GM10248 (cell line): ENCODE results near the gene CBX4.

Experiments used
- CTCF ChIA-PET: fragments of 300-600 bp; sonication (Branson Sonifier 250); formaldehyde crosslinking; extraction: SDS; loops from one replicate; lab custom pipeline; 2021; ENCODE audit warnings: antibody characterized with exemption; lab: Yijun Ruan, JAX
- POLR2A ChIA-PET: fragments of 350-650 bp; sonication (Branson Sonifier 250); formaldehyde crosslinking; extraction: SDS; loops from one replicate; lab custom pipeline; 2020; ENCODE audit warnings: antibody characterized with exemption; lab: Yijun Ruan, JAX
- DNase-seq: peaks from one replicate; pipeline ENCODE4 v3.0.0; 2012; ENCODE audit errors: extremely low spot score
- TF ChIP-seq, protein P1 (sequence below): IDR thresholded peaks from 2 replicates; pipeline ENCODE4 v1.5.1; 2012; ENCODE audit warnings: mild to moderate bottlenecking, low read depth; ENCODE audit errors: extremely low read depth, missing control alignments, control extremely low read depth

The CBX4 gene

DNA sequence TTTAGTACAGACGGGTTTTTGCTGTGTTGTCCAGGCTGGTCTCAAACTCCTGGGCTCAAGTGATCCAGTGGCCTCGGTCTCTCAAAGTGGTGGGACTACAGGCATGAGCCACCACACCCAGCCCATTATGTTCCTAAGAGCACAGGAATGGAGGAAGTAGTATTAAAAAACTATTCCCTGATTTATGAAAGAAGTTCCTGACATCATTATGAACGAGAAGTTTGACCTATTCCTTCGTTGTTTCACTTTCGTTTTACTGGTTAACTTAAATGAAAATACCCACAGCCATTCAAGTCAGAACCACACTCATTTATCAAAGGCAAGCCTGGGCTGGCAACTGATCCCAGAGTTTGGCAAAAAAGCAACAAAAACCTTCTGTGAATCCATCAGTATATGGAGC lies 13.5 kb upstream of the CBX4 start:
- CTCF ChIA-PET: interaction anchor here (1.6 kb wide), 1 partner anchor 13 kb away, joined by 8 read pairs; the partner anchor contains the start of gene CBX4
- TF ChIP-seq, protein P1, sequence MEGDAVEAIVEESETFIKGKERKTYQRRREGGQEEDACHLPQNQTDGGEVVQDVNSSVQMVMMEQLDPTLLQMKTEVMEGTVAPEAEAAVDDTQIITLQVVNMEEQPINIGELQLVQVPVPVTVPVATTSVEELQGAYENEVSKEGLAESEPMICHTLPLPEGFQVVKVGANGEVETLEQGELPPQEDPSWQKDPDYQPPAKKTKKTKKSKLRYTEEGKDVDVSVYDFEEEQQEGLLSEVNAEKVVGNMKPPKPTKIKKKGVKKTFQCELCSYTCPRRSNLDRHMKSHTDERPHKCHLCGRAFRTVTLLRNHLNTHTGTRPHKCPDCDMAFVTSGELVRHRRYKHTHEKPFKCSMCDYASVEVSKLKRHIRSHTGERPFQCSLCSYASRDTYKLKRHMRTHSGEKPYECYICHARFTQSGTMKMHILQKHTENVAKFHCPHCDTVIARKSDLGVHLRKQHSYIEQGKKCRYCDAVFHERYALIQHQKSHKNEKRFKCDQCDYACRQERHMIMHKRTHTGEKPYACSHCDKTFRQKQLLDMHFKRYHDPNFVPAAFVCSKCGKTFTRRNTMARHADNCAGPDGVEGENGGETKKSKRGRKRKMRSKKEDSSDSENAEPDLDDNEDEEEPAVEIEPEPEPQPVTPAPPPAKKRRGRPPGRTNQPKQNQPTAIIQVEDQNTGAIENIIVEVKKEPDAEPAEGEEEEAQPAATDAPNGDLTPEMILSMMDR: no peak
- POLR2A ChIA-PET: no interaction called here
- no peak for DNase-seq

DNA sequence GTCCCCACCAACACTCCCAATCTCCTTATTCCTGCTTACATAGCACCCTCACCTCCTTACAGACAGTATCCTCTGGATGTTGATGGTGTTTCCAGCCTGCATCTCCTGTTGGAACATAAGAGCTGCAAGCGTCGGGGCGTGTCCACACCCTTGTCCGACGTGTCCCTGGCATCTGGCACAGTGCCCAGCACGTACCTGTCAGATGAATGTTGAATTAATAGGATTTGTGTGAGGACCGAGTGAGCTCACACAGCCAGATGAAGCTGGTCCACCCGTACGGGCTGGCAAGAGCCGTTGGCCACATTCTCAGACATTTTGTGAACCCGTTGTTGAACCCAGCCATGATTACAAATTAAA lies 12.2 kb upstream of the CBX4 start:
- DNase-seq: no peak
- ChIA-PET CTCF (interaction anchor here (1.0 to 1.2 kb wide), 3 partner anchors 12 to 106 kb away, joined by 3 to 5 read pairs (median 4); partner anchors contain the start of gene CBX4), POLR2A (interaction anchor here (1.0 kb wide), 1 partner anchor 13 kb away, joined by 3 read pairs; no protein-coding TSS in a partner anchor)
- TF ChIP-seq, protein P1: no peak

DNA sequence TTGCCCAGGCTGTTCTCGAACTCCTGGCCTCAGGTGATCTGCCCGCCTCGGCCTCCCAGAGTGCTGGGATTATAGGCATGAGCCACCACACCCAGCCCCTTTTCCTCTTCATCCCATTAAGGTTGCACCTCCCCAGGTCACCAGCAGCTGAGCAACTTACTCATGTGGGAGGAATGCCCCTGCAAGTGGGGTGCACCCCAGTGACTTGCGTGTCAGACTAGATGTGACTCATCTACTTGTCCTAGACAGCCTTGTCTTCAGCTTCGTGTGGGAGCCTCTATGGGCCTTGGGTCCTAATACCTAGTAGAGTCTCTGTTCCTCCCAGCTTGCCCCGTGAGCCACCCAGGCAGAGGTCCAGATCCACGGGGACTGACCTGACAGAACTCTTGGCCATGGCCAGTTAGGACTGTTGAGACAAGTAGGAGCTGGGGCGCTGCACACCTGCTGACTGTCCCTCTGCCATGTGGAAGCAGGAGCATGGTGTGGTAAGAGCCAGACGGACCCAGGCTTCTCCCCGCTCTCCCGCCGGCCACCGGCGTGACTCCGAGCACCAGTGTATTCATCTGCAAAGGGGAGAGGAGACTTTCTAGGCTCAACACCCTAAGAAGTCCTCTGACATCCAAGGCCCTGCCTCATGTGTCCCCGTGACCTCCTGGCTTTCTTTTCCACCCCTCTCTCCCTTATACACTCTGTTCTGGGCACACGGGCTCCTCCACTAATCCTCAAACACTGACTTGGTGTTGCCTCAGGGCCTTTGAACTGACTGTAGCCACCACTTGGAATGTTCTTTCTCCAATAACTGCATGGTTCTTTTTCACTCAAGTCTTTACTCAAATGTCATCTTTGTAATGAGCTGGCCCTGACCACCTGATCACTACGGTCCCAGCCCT lies 11.6 kb upstream of the CBX4 start:
- ChIA-PET CTCF (interaction anchor here (1.0 to 1.2 kb wide), 4 partner anchors 11 to 105 kb away, joined by 3 to 5 read pairs (median 4); partner anchors contain the start of gene CBX4), POLR2A (interaction anchor here (1.0 kb wide), 1 partner anchor 12 kb away, joined by 3 read pairs; no protein-coding TSS in a partner anchor)
- no peak for DNase-seq
- TF ChIP-seq, protein P1: no peak

DNA sequence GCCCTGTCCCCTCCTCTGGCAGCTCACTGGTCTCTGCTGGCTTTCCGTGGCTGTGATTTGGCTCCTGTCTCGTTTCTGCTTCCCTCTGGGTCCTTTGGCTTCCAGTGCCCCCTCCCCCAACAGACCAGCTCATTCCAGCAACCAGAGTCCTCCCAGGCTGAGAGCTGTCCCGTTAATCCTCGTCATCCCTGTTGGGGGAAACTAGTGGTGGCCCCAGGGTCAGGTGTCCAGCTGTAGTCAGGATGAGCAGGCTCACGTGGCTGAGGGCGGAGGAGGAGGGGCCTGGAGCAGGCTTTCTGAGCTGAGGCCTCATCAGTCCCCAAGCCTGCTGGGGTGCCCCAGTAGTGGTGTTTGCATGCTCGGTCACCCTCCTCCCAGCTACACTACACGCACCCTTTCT lies 10.7 kb upstream of the CBX4 start:
- CTCF ChIA-PET: interaction anchor here (0.8 to 1.0 kb wide), 2 partner anchors 15 to 23 kb away, joined by 3 read pairs; no protein-coding TSS in a partner anchor
- POLR2A ChIA-PET: interaction anchor here (1.1 kb wide), 1 partner anchor 11 kb away, joined by 6 read pairs; the partner anchor contains the start of gene CBX4
- TF ChIP-seq, protein P1: no peak
- no peak for DNase-seq

DNA sequence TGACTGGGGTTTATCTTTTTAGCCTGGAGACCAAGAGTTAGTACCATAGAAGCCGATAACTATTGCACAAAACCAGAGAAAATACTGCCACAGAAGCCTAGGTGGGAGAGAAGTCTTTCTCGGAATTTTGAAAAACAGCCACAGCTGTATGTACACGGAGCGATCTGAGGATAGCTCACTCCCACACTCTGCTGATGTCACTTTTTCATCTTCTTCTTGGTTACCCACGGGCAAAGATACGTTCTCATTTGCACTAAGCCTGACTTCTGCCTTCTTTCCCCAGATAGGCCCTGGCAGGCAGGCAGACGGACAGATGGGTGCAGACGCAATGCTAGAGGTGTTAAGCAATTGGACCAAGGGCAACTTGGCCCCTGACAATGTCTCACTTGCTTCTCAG lies 9.1 kb upstream of the CBX4 start:
- CTCF ChIA-PET: interaction anchor here (1.3 to 1.8 kb wide), 3 partner anchors 9 to 37 kb away, joined by 3 to 4 read pairs (median 3); no protein-coding TSS in a partner anchor
- TF ChIP-seq, protein P1: no peak

DNA sequence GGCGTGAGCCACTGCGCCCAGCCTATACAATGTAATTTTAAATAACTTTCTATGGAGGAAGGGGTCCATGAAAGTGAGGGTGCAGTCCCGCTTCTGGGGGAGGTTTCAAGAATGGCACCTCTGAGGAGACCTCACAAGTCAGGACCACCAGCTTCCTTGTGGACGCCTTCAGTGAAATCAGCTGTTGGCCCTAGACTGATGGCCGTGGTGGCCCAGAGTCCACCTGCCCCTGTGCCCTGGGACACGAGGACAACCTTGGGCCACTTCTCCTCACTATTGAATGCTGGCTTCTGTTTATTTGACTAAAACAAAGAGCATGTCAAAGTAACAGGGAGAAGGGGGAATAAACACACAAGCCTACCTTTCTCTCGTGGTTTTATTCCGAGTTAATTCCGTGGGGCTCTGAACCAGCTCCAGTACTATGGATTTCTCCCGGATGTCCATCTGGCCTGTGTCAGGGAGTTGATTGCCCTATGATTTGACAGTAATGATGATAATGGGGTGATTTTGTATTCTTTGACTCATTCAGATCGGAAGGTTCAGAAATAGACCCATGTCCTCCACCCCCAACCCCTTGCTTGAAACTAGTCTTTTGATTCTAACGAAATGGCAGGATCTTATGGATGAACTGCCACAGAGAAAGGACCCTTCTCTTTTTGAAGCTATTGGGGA lies 8.6 kb upstream of the CBX4 start:
- ChIA-PET POLR2A (no interaction called here), CTCF (interaction anchor here (1.3 to 2.7 kb wide), 4 partner anchors 10 to 39 kb away, joined by 3 to 7 read pairs (median 4); no protein-coding TSS in a partner anchor)
- DNase-seq: no peak
- TF ChIP-seq, protein P1: no peak

More for the DNA sequence above, 9.1 kb upstream of the CBX4 start:
- POLR2A ChIA-PET: no interaction called here
- no peak for DNase-seq
